B cell (primary cell): ENCODE data around the gene NPPC. TPM values are rescaled to one million over a fixed set of nuclear protein-coding genes. Genes with fewer than 3 reads are reported as not detected.

Experiments
- ATAC-seq: fragments of 200-7000 bp; cut with Tn5 transposase; one replicate; pipeline ENCODE4 v1.10.0; 2021; ENCODE audit warnings: low read depth, mild to moderate bottlenecking, moderate number of reproducible peaks, moderate library complexity
- CTCF ChIA-PET: fragments of 350-600 bp; sonication (Branson Sonifier 250); formaldehyde crosslinking; loops from one replicate; lab custom pipeline; 2021; ENCODE audit warnings: antibody characterized with exemption, inconsistent platforms; lab: Charles Lee
- POLR2A ChIA-PET: fragments of 350-600 bp; sonication (Branson Sonifier 250); formaldehyde crosslinking; loops from one replicate; lab custom pipeline; 2021; ENCODE audit warnings: antibody characterized with exemption; lab: Charles Lee
- DNase-seq: peaks from one replicate; pipeline ENCODE4 v3.0.0; 2013
- H2AFZ ChIP-seq: 2 replicates; pipeline ENCODE4 v1.6.1; 2012; ENCODE audit warnings: mild to moderate bottlenecking, low read depth, low read length; ENCODE audit not compliant: insufficient read depth, poor library complexity, severe bottlenecking
- H3K27ac ChIP-seq, 2 donors: 1 replicate in 1 of 2; 2 replicates in 1 of 2; pipeline ENCODE4 v1.5.1; 2012 to 2013; ENCODE audit warnings: low read length in 2 of 2, mild to moderate bottlenecking in 2 of 2, moderate library complexity in 1 of 2
- H3K27me3 ChIP-seq, 4 experiments: fragments of 200-600 bp in 1 of 4; sonication (generic) in 1 of 4; replicated peaks in 1 of 4; 1 replicate in 2 of 4; 2 replicates in 2 of 4; pipeline versions ENCODE4 v1.6.1 to v1.7.0; 2013 to 2016; ENCODE audit warnings: low read length in 3 of 4, mild to moderate bottlenecking in 2 of 4, mixed read lengths in 1 of 4, moderate library complexity in 1 of 4; ENCODE audit not compliant: insufficient read depth in 4 of 4, control insufficient read depth in 3 of 4; ENCODE audit errors: control extremely low read depth in 1 of 4
- H3K36me3 ChIP-seq, 2 experiments: replicated peaks in 1 of 2; 1 replicate in 1 of 2; 2 replicates in 1 of 2; pipeline versions ENCODE4 v1.6.1 to v1.7.1; 2013; ENCODE audit warnings: low read length in 1 of 2; ENCODE audit not compliant: insufficient read depth in 2 of 2, control insufficient read depth in 1 of 2; ENCODE audit errors: control extremely low read depth in 1 of 2, extremely low read depth in 1 of 2
- H3K4me1 ChIP-seq, 2 donors: fragments of 200-600 bp in 1 of 2; sonication (generic) in 1 of 2; 1 replicate in 1 of 2; 2 replicates in 1 of 2; pipeline versions ENCODE4 v1.5.1 to v1.6.1; 2013 to 2017; ENCODE audit warnings: low read length in 2 of 2; ENCODE audit not compliant: control insufficient read depth in 2 of 2, insufficient read depth in 2 of 2
- H3K4me2 ChIP-seq: replicated peaks from 2 replicates; pipeline ENCODE3; 2012; ENCODE audit warnings: mild to moderate bottlenecking, low read depth, low read length; ENCODE audit not compliant: poor library complexity, severe bottlenecking
- H3K4me3 ChIP-seq, 5 experiments: fragments of 200-600 bp in 1 of 5; sonication (generic) in 1 of 5; 1 replicate in 3 of 5; 2 replicates in 2 of 5; pipeline versions ENCODE4 v1.5.1 to v1.7.0; 2011 to 2016; ENCODE audit warnings: low read length in 4 of 5, mild to moderate bottlenecking in 4 of 5, low read depth in 2 of 5, control low read depth in 1 of 5, moderate library complexity in 1 of 5; ENCODE audit not compliant: insufficient read depth in 1 of 5; ENCODE audit errors: control extremely low read depth in 1 of 5, extremely low read depth in 1 of 5
- H3K79me2 ChIP-seq: fragments of 200-600 bp; sonication (generic); one replicate; pipeline ENCODE4 v1.6.0; 2016; ENCODE audit warnings: low read length; ENCODE audit not compliant: control insufficient read depth, insufficient read depth
- H3K9ac ChIP-seq: fragments of 200-600 bp; sonication (generic); 2 replicates; pipeline ENCODE4 v1.6.1; 2017; ENCODE audit warnings: mild to moderate bottlenecking, low read length, moderate library complexity
- H3K9me3 ChIP-seq, 3 donors: one replicate each; pipeline versions ENCODE4 v1.6.1 to v1.7.1; 2013; ENCODE audit warnings: low read length in 2 of 3; ENCODE audit not compliant: control insufficient read depth in 2 of 3, insufficient read depth in 1 of 3; ENCODE audit errors: control extremely low read depth in 1 of 3
- H4K20me1 ChIP-seq: 2 replicates; pipeline ENCODE4 v1.6.0; 2012; ENCODE audit warnings: mild to moderate bottlenecking, low read length; ENCODE audit not compliant: insufficient read depth, control insufficient read depth, poor library complexity, severe bottlenecking
- H3K27ac Mint-ChIP-seq: one replicate; pipeline ENCODE4 v1.8.0; 2021; ENCODE audit warnings: mixed read lengths
- H3K27me3 Mint-ChIP-seq: one replicate; pipeline ENCODE4 v1.8.0; 2021; ENCODE audit warnings: mixed read lengths
- H3K4me1 Mint-ChIP-seq: one replicate; pipeline ENCODE4 v1.8.0; 2021; ENCODE audit warnings: mixed read lengths
- H3K4me3 Mint-ChIP-seq: one replicate; pipeline ENCODE4 v1.8.0; 2021; ENCODE audit warnings: mixed read lengths
- H3K9me3 Mint-ChIP-seq: one replicate; pipeline ENCODE4 v1.8.0; 2022; ENCODE audit warnings: mixed read lengths; ENCODE audit not compliant: insufficient read depth
- CTCF ChIP-seq: fragments of 200-600 bp; IDR thresholded peaks from one replicate; pipeline ENCODE4 v1.8.0; 2022; ENCODE audit warnings: antibody characterized with exemption, mild to moderate bottlenecking
- EZH2 ChIP-seq: IDR thresholded peaks from 2 replicates; pipeline ENCODE4 v1.6.1; 2012; ENCODE audit warnings: borderline replicate concordance, low read depth, mild to moderate bottlenecking, moderate library complexity, low read length; ENCODE audit not compliant: insufficient read depth, poor library complexity, severe bottlenecking
- WGBS: methylation state at CpG from one replicate; pipeline ENCODE4 v1.1.5; 2013; ENCODE audit warnings: missing lambda C conversion rate; ENCODE audit not compliant: insufficient coverage; 5-methylcytosine and 5-hydroxymethylcytosine counted together
- intact Hi-C: fragments of 100-400 bp; cut with micrococcal nuclease; formaldehyde crosslinking; loops from one replicate; pipeline ENCODE4 v1.10.0; 2022
- polyA plus RNA-seq: library from polyadenylated mRNA; depleted of rRNA; stranded (reverse); fragments of >200 nt; gene quantifications from 2 replicates; pipeline ENCODE4 v1.2.3, GENCODE V29; 2012
- total RNA-seq, 2 donors: library from RNA; stranded (reverse); fragments of 120-200 nt in 1 of 2; gene quantifications; 1 replicate in 1 of 2; 2 replicates in 1 of 2; pipeline versions ENCODE4 v1.2.3 to v1.2.4, GENCODE V29; 2013 to 2022

NPPC gene
- total and polyA plus RNA-seq, 2 donors (not counting 1 experiment from before 2014, with no cell fraction given): 0.33 to 0.71 TPM

- Histone ChIP-seq H3K4me1 (peaks cover 27 to 36% of the 10 kb centered on the region in 2 donors), H3K27ac (no peak overlapping the region), H3K79me2 (no peaks in the 10 kb centered on the region), H3K4me3 (no peak overlapping the region), H4K20me1 (no peaks in the 10 kb centered on the region), H3K9me3 (peaks cover 0 to 7% (median 0%) of the 10 kb centered on the region in 3 donors), H3K4me2 (no peak overlapping the region), H3K36me3 (no peaks in the 10 kb centered on the region), H3K27me3 (peaks cover 0 to 42% (median 18%) of the 10 kb centered on the region in 4 experiments), H2AFZ (no peak overlapping the region), H3K9ac (no peak overlapping the region)
- intact Hi-C loops: no loop called here
- Mint-ChIP-seq H3K4me1 (peaks cover 32% of the 10 kb centered on the region), H3K9me3 (no peaks in the 10 kb centered on the region), H3K27me3 (peaks cover 50% of the 10 kb centered on the region), H3K27ac (peak overlapping the region; percentile 22), H3K4me3 (no peak overlapping the region)
- no peak for ATAC-seq
- no peak for DNase-seq
- WGBS: 90% methylated on average over 10 of the region's 11 CpGs
- no peak for TF ChIP-seq EZH2
- TF ChIP-seq CTCF: no peak
- CTCF ChIA-PET: no interaction called here
- POLR2A ChIA-PET: interaction anchor here (0.6 kb wide), 1 partner anchor 337 kb away, joined by 4 read pairs; no protein-coding TSS in a partner anchor
Measured at GRCh38 chr2:231928901-231929725, 2.9 kb upstream of the NPPC start.

- DNase-seq (no peak), ATAC-seq (no peak)
- H3K79me2 ChIP-seq: no peaks in the 10 kb centered on the region
- H3K4me1 ChIP-seq: peaks cover 27 to 30% of the 10 kb centered on the region in 2 donors
- Mint-ChIP-seq H3K4me3 (peak overlapping the region; percentile 29), H3K27ac (no peak overlapping the region), H3K9me3 (no peaks in the 10 kb centered on the region), H3K27me3 (peaks cover 56% of the 10 kb centered on the region), H3K4me1 (peaks cover 31% of the 10 kb centered on the region)
- POLR2A ChIA-PET: no interaction called here
- TF ChIP-seq EZH2 (no peak), CTCF (no peak)
- peaks cover 0 to 47% (median 19%) of the 10 kb centered on the region in 4 experiments for H3K27me3 ChIP-seq
- no peaks in the 10 kb centered on the region for H3K36me3 ChIP-seq
- no peak overlapping the region for H2AFZ ChIP-seq
- no peak overlapping the region for H3K4me3 ChIP-seq
- H3K9ac ChIP-seq: no peak overlapping the region
- H3K9me3 ChIP-seq: peaks cover 0 to 7% (median 0%) of the 10 kb centered on the region in 3 donors
- 86% methylated on average over 4 of the region's 5 CpGs for WGBS
- no peak overlapping the region for H3K27ac ChIP-seq
- no peak overlapping the region for H3K4me2 ChIP-seq
- intact Hi-C loops: no loop called here
- CTCF ChIA-PET: no interaction called here
- no peaks in the 10 kb centered on the region for H4K20me1 ChIP-seq
Measured at GRCh38 chr2:231928481-231928880, 2.3 kb upstream of the NPPC start.
